Mucosa of stomach (tissue), 1 donor: ENCODE results near the gene SENP7.
"Not testable (repeated sequence)": the region's sequence is repeated elsewhere in the genome, so short reads cannot be mapped to it uniquely, and the experiment has no call there.

Experiments used
- H3K27me3 ChIP-seq: one replicate; pipeline ENCODE4 v1.7.0; 2013; ENCODE audit warnings: mild to moderate bottlenecking, low read length; ENCODE audit not compliant: control insufficient read depth, insufficient read depth
- H3K36me3 ChIP-seq: one replicate; pipeline ENCODE4 v1.7.0; 2013; ENCODE audit warnings: low read length; ENCODE audit not compliant: control insufficient read depth, insufficient read depth
- H3K4me1 ChIP-seq: one replicate; pipeline ENCODE4 v1.7.0; 2013; ENCODE audit warnings: mild to moderate bottlenecking, low read length; ENCODE audit not compliant: control insufficient read depth, insufficient read depth
- H3K4me3 ChIP-seq: one replicate; pipeline ENCODE4 v1.7.0; 2013; ENCODE audit warnings: low read length
- H3K9ac ChIP-seq: one replicate; pipeline ENCODE4 v1.7.0; 2013; ENCODE audit warnings: mild to moderate bottlenecking, low read length, moderate library complexity
- H3K9me3 ChIP-seq: one replicate; pipeline ENCODE4 v1.7.0; 2013; ENCODE audit warnings: mild to moderate bottlenecking, low read length, moderate library complexity; ENCODE audit not compliant: control insufficient read depth
- donor health status: Pancreatic carcinoma.

SENP7 gene

GRCh38 chr3:101468676-101469075 lies 44.3 kb downstream of the SENP7 start:
- not testable (repeated sequence) for H3K9me3 ChIP-seq, H3K36me3 ChIP-seq, H3K4me1 ChIP-seq, H3K4me3 ChIP-seq, H3K27me3 ChIP-seq, H3K9ac ChIP-seq

- not testable (repeated sequence) for H3K9ac ChIP-seq, H3K9me3 ChIP-seq, H3K4me3 ChIP-seq, H3K4me1 ChIP-seq, H3K27me3 ChIP-seq, H3K36me3 ChIP-seq
Measured at GRCh38 chr3:101467310-101467663, 45.7 kb downstream of the SENP7 start.

- no peaks in the 10 kb centered on the region for H3K27me3 ChIP-seq
- no peaks in the 10 kb centered on the region for H3K36me3 ChIP-seq
- no peak overlapping the region for H3K9ac ChIP-seq
- H3K9me3 ChIP-seq, result no peaks in the 10 kb centered on the region
- no peak overlapping the region for H3K4me3 ChIP-seq
- H3K4me1 ChIP-seq, result no peaks in the 10 kb centered on the region
Measured at GRCh38 chr3:101466465-101467309, 46.3 kb downstream of the SENP7 start.

GRCh38 chr3:101464235-101464634 lies 48.8 kb downstream of the SENP7 start:
- H3K9ac ChIP-seq, result no peak overlapping the region
- no peak overlapping the region for H3K4me3 ChIP-seq
- H3K4me1 ChIP-seq, result no peaks in the 10 kb centered on the region
- H3K27me3 ChIP-seq, result no peaks in the 10 kb centered on the region
- H3K9me3 ChIP-seq, result no peaks in the 10 kb centered on the region
- no peaks in the 10 kb centered on the region for H3K36me3 ChIP-seq

GRCh38 chr3:101461451-101461850 lies 51.6 kb downstream of the SENP7 start:
- H3K27me3 ChIP-seq, result no peaks in the 10 kb centered on the region
- H3K9ac ChIP-seq, result no peak overlapping the region
- no peaks in the 10 kb centered on the region for H3K4me1 ChIP-seq
- H3K4me3 ChIP-seq, result no peak overlapping the region
- H3K9me3 ChIP-seq, result no peaks in the 10 kb centered on the region
- no peaks in the 10 kb centered on the region for H3K36me3 ChIP-seq

GRCh38 chr3:101458387-101458786 lies 54.6 kb downstream of the SENP7 start:
- no peaks in the 10 kb centered on the region for H3K4me1 ChIP-seq
- H3K9ac ChIP-seq, result no peak overlapping the region
- no peak overlapping the region for H3K4me3 ChIP-seq
- no peaks in the 10 kb centered on the region for H3K36me3 ChIP-seq
- no peaks in the 10 kb centered on the region for H3K27me3 ChIP-seq
- no peaks in the 10 kb centered on the region for H3K9me3 ChIP-seq

GRCh38 chr3:101454629-101455028 lies 58.4 kb downstream of the SENP7 start:
- Histone ChIP-seq H3K9ac (no peak overlapping the region), H3K36me3 (no peaks in the 10 kb centered on the region), H3K4me3 (no peak overlapping the region), H3K9me3 (no peaks in the 10 kb centered on the region), H3K27me3 (no peaks in the 10 kb centered on the region), H3K4me1 (no peaks in the 10 kb centered on the region)

GRCh38 chr3:101453961-101454360 lies 59.1 kb downstream of the SENP7 start:
- no peaks in the 10 kb centered on the region for H3K4me1 ChIP-seq
- H3K9ac ChIP-seq, result no peak overlapping the region
- H3K4me3 ChIP-seq, result no peak overlapping the region
- H3K27me3 ChIP-seq, result no peaks in the 10 kb centered on the region
- H3K9me3 ChIP-seq, result no peaks in the 10 kb centered on the region
- no peaks in the 10 kb centered on the region for H3K36me3 ChIP-seq

GRCh38 chr3:101438641-101439040 lies 74.4 kb downstream of the SENP7 start:
- H3K9ac ChIP-seq, H3K4me3 ChIP-seq, H3K9me3 ChIP-seq, H3K4me1 ChIP-seq, H3K27me3 ChIP-seq, H3K36me3 ChIP-seq: not testable (repeated sequence)

GRCh38 chr3:101433652-101434051 lies 79.4 kb downstream of the SENP7 start:
- Histone ChIP-seq H3K4me1 (no peaks in the 10 kb centered on the region), H3K36me3 (no peaks in the 10 kb centered on the region), H3K9me3 (no peaks in the 10 kb centered on the region), H3K27me3 (no peaks in the 10 kb centered on the region), H3K4me3 (no peak overlapping the region), H3K9ac (no peak overlapping the region)

GRCh38 chr3:101423984-101424888 lies 88.8 kb downstream of the SENP7 start:
- no peak overlapping the region for H3K9ac ChIP-seq
- H3K9me3 ChIP-seq, result no peaks in the 10 kb centered on the region
- no peak overlapping the region for H3K4me3 ChIP-seq
- no peaks in the 10 kb centered on the region for H3K36me3 ChIP-seq
- no peaks in the 10 kb centered on the region for H3K4me1 ChIP-seq
- no peaks in the 10 kb centered on the region for H3K27me3 ChIP-seq

GRCh38 chr3:101418851-101419250 lies 94.2 kb downstream of the SENP7 start:
- Histone ChIP-seq H3K4me1 (no peaks in the 10 kb centered on the region), H3K9me3 (no peaks in the 10 kb centered on the region), H3K36me3 (no peaks in the 10 kb centered on the region), H3K9ac (no peak overlapping the region), H3K27me3 (no peaks in the 10 kb centered on the region), H3K4me3 (no peak overlapping the region)
